ENCODE measurements around the gene LRRC8E. TPM values are rescaled to one million over a fixed set of nuclear protein-coding genes. Genes with fewer than 3 reads are reported as not detected.

The LRRC8E gene
- polyA plus RNA-seq, 4 donors = 0.27 to 0.71 (median 0.60) TPM

DNA sequence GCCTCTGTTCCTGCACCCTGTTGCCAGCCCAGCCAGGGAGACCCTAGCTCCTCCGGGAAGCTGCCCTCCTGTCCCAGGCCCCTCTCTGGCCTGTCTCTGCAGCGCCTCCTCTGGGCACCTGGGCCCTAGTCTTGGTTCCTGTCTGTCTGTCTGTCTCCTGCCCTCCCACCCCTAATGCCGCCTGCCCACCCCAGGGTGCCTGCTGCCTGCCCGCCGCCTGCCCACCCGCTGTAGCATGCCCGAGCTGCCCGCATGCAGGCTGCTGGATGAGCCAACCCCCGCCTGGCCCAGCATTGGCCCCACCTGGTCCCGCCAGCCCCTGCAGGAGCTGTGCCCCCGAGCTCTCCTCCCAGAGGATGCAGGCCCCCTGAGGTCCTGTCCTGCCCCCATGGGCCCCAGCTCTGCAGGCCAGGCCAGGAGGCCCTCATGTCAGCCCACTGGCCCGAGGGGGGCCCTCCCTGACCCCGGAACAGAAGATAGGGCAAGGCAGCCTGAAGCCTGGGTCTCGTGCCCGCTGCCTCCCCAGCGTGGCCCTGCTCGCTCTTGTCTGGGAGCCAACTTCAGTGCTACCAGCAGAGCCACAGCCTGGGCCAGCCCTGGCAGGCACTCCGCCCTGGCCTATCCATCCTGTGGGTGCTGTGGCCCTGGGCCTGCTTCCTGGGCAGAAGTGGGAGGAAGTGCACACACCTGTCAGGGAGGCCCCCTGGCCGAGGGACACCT is 20.6 kb downstream of the LRRC8E start:
- no peaks in the 10 kb centered on the region for H3K27me3 ChIP-seq (ENCODE audit: control insufficient read depth in 3 of 3, insufficient read depth in 3 of 3, low read length in 3 of 3)
- DNase-seq (no peak), FAIRE-seq (no peak)
- peaks cover 8 to 81% (median 18%) of the 10 kb centered on the region in 3 donors for H3K36me3 ChIP-seq (ENCODE audit: control insufficient read depth in 3 of 3, insufficient read depth in 2 of 3, low read depth in 1 of 3, low read length in 3 of 3)
- 89 to 93% (median 92%) methylated on average over 17 to 19 of the region's 19 CpGs for WGBS, 3 donors
- peaks cover 0 to 13% (median 0%) of the 10 kb centered on the region in 3 donors for H3K4me1 ChIP-seq (ENCODE audit: control insufficient read depth in 3 of 3, insufficient read depth in 2 of 3, low read depth in 1 of 3, low read length in 2 of 3)
- no peak overlapping the region for H3K4me3 ChIP-seq (ENCODE audit: low read depth in 1 of 3, low read length in 3 of 3)
- no peak overlapping the region for H3K27ac ChIP-seq (ENCODE audit: low read depth in 1 of 3, low read length in 2 of 3)
- no peaks in the 10 kb centered on the region for H3K9me3 ChIP-seq (ENCODE audit: control insufficient read depth in 2 of 2, insufficient read depth in 1 of 2, low read depth in 1 of 2, low read length in 1 of 2)

DNA sequence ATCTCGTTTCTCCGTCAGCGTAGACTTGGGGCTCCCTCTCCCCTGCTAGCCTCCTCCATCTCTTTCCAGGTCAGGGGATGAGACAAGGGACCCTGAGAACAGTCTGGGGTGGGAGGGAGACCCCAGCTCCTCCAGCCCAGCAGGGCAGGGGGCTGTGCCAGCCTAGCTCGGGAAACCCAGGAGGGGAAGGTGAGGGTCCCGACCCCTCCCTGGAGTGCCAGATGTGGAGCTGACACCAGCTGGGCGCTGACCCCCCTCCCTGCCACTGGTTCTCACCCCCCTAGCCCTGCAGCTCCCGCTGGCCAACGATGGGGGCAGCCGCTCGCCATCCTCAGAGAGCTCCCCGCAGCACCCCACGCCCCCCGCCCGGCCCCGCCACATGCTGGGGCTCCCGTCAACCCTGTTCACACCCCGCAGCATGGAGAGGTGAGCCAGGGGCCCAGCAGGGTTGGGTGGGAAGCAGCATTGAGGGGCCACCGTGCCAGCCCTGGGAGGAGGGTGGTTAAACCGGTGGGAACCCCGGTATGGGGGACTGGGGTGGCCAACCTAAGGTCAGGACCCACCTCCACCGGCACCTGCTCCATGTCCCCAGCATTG is 21.3 kb downstream of the LRRC8E start:
- no peak overlapping the region for H3K27ac ChIP-seq (ENCODE audit: low read depth in 1 of 3, low read length in 2 of 3)
- DNase-seq (no peak), FAIRE-seq (no peak)
- 89 to 94% (median 93%) methylated on average over 20 to 21 of the region's 21 CpGs for WGBS, 3 donors
- peaks cover 8 to 79% (median 18%) of the 10 kb centered on the region in 3 donors for H3K36me3 ChIP-seq (ENCODE audit: control insufficient read depth in 3 of 3, insufficient read depth in 2 of 3, low read depth in 1 of 3, low read length in 3 of 3)
- peaks cover 0 to 3% (median 0%) of the 10 kb centered on the region in 3 donors for H3K27me3 ChIP-seq (ENCODE audit: control insufficient read depth in 3 of 3, insufficient read depth in 3 of 3, low read length in 3 of 3)
- no peaks in the 10 kb centered on the region for H3K9me3 ChIP-seq (ENCODE audit: control insufficient read depth in 2 of 2, insufficient read depth in 1 of 2, low read depth in 1 of 2, low read length in 1 of 2)
- peaks cover 0 to 11% (median 0%) of the 10 kb centered on the region in 3 donors for H3K4me1 ChIP-seq (ENCODE audit: control insufficient read depth in 3 of 3, insufficient read depth in 2 of 3, low read depth in 1 of 3, low read length in 2 of 3)
- H3K4me3 ChIP-seq (ENCODE audit: low read depth in 1 of 3, low read length in 3 of 3) = no peak overlapping the region

DNA sequence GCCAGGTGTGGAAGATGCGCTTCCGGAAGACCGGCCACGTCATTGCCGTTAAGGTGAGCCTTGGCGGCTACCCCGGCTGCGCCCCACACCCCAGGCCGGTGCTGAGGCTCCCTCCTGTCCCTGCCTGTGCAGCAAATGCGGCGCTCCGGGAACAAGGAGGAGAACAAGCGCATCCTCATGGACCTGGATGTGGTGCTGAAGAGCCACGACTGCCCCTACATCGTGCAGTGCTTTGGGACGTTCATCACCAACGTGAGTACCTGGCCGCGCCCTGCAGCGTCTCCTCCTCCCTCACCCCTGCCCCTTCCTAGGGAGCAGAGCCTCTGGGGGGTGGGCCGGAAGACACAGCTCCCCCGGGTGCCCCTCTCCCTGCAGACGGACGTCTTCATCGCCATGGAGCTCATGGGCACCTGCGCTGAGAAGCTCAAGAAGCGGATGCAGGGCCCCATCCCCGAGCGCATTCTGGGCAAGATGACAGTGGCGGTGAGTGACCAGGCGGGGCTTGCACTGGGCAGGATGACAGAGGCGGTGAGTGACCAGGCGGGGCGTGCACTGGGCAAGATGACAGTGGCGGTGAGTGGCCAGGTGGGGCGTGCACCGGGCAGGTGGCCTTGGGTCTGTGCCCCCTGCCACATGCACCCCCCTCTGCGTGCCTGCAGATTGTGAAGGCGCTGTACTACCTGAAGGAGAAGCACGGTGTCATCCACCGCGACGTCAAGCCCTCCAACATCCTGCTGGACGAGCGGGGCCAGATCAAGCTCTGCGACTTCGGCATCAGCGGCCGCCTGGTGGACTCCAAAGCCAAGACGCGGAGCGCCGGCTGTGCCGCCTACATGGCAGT is 22.2 kb downstream of the LRRC8E start:
- no peak for FAIRE-seq
- H3K27ac ChIP-seq (ENCODE audit: low read depth in 1 of 3, low read length in 2 of 3) = no peak overlapping the region

DNA sequence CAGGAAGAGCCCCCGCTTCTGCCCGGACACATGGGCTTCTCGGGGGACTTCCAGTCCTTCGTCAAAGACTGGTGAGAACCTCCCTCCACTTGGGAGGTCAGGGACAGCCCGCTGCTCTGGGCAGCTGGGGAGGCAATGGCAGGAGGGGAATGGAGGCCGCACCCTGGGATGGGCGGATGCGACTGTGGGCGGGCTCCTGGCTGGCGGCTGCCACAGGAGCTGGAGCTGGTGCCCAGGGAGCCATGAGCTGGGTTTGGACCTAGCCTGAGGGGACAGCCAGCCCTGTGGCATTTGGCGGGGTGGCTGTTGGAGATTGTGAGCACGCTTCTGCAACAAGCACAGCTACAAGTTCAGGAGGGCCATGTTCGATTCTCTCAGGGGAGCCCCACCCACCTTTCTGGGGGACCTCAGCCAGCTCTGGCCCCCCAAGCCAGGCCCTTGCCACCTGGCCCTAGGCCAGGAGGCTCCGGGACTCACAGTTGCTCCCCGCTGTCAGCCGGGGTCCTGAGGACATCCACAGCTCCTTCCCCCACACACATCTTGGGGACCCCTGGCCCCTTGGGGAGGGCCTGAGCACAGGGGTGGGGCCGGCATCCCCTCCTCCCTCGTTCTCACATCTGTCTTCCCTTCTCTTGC is 23.3 kb downstream of the LRRC8E start:
- Histone ChIP-seq H3K4me1 (ENCODE audit: control insufficient read depth in 3 of 3, insufficient read depth in 2 of 3, low read depth in 1 of 3, low read length in 2 of 3) (peaks cover 0 to 10% (median 0%) of the 10 kb centered on the region in 3 donors), H3K27me3 (ENCODE audit: control insufficient read depth in 3 of 3, insufficient read depth in 3 of 3, low read length in 3 of 3) (peaks cover 0 to 23% (median 8%) of the 10 kb centered on the region in 3 donors), H3K9me3 (ENCODE audit: control insufficient read depth in 2 of 2, insufficient read depth in 1 of 2, low read depth in 1 of 2, low read length in 1 of 2) (no peaks in the 10 kb centered on the region), H3K27ac (ENCODE audit: low read depth in 1 of 3, low read length in 2 of 3) (no peak overlapping the region), H3K36me3 (ENCODE audit: control insufficient read depth in 3 of 3, insufficient read depth in 2 of 3, low read depth in 1 of 3, low read length in 3 of 3) (peaks cover 6 to 62% (median 18%) of the 10 kb centered on the region in 3 donors), H3K4me3 (ENCODE audit: low read depth in 1 of 3, low read length in 3 of 3) (no peak overlapping the region)
- FAIRE-seq (no peak), DNase-seq (no peak)
- WGBS, 3 donors = 87 to 90% (median 88%) methylated on average over 18 of the region's 18 CpGs

More for the DNA sequence above, 22.2 kb downstream of the LRRC8E start:
- peaks cover 0 to 4% (median 0%) of the 10 kb centered on the region in 3 donors for H3K4me1 ChIP-seq (ENCODE audit: control insufficient read depth in 3 of 3, insufficient read depth in 2 of 3, low read depth in 1 of 3, low read length in 2 of 3)
- WGBS, 3 donors = 93 to 94% (median 94%) methylated on average over 54 of the region's 54 CpGs
- DNase-seq = no peak
- H3K9me3 ChIP-seq (ENCODE audit: control insufficient read depth in 2 of 2, insufficient read depth in 1 of 2, low read depth in 1 of 2, low read length in 1 of 2) = no peaks in the 10 kb centered on the region
- H3K27me3 ChIP-seq (ENCODE audit: control insufficient read depth in 3 of 3, insufficient read depth in 3 of 3, low read length in 3 of 3) = peaks cover 0 to 13% (median 3%) of the 10 kb centered on the region in 3 donors
- H3K36me3 ChIP-seq (ENCODE audit: control insufficient read depth in 3 of 3, insufficient read depth in 2 of 3, low read depth in 1 of 3, low read length in 3 of 3) = peaks cover 8 to 71% (median 18%) of the 10 kb centered on the region in 3 donors
- no peak overlapping the region for H3K4me3 ChIP-seq (ENCODE audit: low read depth in 1 of 3, low read length in 3 of 3)

DNA sequence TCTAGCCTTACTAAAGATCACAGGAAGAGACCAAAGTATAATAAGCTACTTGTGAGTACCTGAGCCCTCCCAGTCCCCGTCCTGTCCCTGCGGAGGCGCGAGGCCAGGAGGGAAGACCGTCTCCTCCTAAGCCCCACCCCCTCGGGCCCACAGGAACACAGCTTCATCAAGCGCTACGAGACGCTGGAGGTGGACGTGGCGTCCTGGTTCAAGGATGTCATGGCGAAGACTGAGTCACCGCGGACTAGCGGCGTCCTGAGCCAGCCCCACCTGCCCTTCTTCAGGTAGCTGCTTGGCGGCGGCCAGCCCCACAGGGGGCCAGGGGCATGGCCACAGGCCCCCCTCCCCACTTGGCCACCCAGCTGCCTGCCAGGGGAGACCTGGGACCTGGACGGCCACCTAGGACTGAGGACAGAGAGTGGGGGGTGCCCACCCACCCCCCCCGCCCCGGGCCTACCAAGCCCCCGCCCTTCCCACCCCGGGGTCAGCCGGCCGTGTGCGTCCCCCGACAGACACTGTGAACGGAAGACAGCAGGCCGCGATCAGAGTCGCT is 23.9 kb downstream of the LRRC8E start:
- 92 to 94% (median 92%) methylated on average over 19 to 31 of the region's 31 CpGs for WGBS, 3 donors
- FAIRE-seq = no peak
- peaks cover 6 to 59% (median 18%) of the 10 kb centered on the region in 3 donors for H3K36me3 ChIP-seq (ENCODE audit: control insufficient read depth in 3 of 3, insufficient read depth in 2 of 3, low read depth in 1 of 3, low read length in 3 of 3)
- DNase-seq = no peak
- H3K27me3 ChIP-seq (ENCODE audit: control insufficient read depth in 3 of 3, insufficient read depth in 3 of 3, low read length in 3 of 3) = peaks cover 0 to 27% (median 11%) of the 10 kb centered on the region in 3 donors
- no peak overlapping the region for H3K4me3 ChIP-seq (ENCODE audit: low read depth in 1 of 3, low read length in 3 of 3)
- H3K4me1 ChIP-seq (ENCODE audit: control insufficient read depth in 3 of 3, insufficient read depth in 2 of 3, low read depth in 1 of 3, low read length in 2 of 3) = peaks cover 2 to 13% (median 2%) of the 10 kb centered on the region in 3 donors
- H3K27ac ChIP-seq (ENCODE audit: low read depth in 1 of 3, low read length in 2 of 3) = no peak overlapping the region
- H3K9me3 ChIP-seq (ENCODE audit: control insufficient read depth in 2 of 2, insufficient read depth in 1 of 2, low read depth in 1 of 2, low read length in 1 of 2) = no peaks in the 10 kb centered on the region

DNA sequence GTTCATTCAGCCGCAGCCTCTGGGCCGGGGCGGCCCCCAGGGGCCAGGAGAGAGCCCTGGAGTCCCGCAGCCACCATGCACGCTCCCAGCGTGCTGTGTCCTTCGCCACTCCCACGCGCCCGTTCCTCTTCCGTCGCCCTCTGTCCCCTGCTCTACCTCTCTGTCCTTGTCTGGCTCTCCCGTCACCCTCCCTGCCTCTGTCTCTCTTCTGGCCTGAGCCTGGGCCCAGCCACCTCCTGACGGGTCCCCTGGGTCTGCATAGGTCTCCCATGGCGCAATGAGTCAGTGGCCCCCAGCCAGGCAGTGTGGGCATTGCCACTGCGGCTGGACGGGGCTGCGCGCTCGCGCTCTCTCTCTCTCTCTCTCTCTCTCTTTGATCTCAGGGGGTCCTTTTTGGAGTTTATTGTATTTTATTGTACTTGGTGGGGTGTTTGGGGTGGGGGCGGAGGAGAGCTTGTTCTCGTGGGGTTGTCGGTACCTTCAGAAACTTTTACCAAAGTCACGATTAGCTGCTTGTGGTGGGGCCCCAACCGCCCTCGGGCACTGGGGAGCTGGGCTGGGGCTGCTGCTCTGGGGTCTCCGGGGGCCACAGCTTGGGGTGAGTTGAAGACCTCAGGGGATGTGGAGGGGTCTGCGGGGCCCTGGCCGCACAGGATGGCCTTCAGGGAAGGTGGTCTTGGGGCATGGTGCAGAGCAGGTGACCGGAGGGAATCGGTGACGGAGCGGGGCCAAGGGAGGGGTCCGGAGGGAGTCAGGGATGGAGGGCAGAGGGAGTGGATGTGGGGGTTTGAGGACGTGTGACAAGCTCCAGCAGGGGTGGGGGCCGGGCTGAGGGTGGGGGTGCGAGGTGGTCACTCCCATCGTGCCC is 24.6 kb downstream of the LRRC8E start:
- Histone ChIP-seq H3K4me3 (ENCODE audit: low read depth in 1 of 3, low read length in 3 of 3) (no peak overlapping the region), H3K27me3 (ENCODE audit: control insufficient read depth in 3 of 3, insufficient read depth in 3 of 3, low read length in 3 of 3) (peaks cover 0 to 32% (median 14%) of the 10 kb centered on the region in 3 donors), H3K36me3 (ENCODE audit: control insufficient read depth in 3 of 3, insufficient read depth in 2 of 3, low read depth in 1 of 3, low read length in 3 of 3) (peaks cover 6 to 52% (median 18%) of the 10 kb centered on the region in 3 donors), H3K27ac (ENCODE audit: low read depth in 1 of 3, low read length in 2 of 3) (no peak overlapping the region), H3K9me3 (ENCODE audit: control insufficient read depth in 2 of 2, insufficient read depth in 1 of 2, low read depth in 1 of 2, low read length in 1 of 2) (no peaks in the 10 kb centered on the region), H3K4me1 (ENCODE audit: control insufficient read depth in 3 of 3, insufficient read depth in 2 of 3, low read depth in 1 of 3, low read length in 2 of 3) (peaks cover 2 to 16% (median 3%) of the 10 kb centered on the region in 3 donors)
- DNase-seq = no peak
- 93% methylated on average over 33 to 39 of the region's 39 CpGs for WGBS, 3 donors
- FAIRE-seq = no peak

DNA sequence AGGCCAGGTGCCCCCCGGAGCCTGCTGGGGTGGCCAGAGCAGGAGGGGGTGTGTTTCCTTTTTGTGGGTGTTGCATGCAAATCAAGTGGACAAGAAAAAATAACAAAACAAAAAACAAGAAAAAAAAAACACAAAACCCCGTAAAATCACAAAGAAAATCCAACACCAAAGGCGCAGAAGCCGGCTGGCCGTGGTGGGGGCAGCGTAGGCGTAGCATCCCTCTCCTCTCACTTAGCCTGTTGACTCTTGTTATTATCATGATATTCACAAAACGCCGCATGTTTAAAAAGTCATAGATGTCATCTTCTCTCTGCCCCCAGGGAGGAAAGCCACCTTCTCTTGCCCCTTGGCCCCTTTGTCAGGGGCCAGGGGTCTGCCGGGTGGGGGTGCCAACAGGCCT is 25.3 kb downstream of the LRRC8E start:
- FAIRE-seq (no peak), DNase-seq (no peak)
- Histone ChIP-seq H3K9me3 (ENCODE audit: control insufficient read depth in 2 of 2, insufficient read depth in 1 of 2, low read depth in 1 of 2, low read length in 1 of 2) (no peaks in the 10 kb centered on the region), H3K4me1 (ENCODE audit: control insufficient read depth in 3 of 3, insufficient read depth in 2 of 3, low read depth in 1 of 3, low read length in 2 of 3) (peaks cover 2 to 22% (median 3%) of the 10 kb centered on the region in 3 donors), H3K27me3 (ENCODE audit: control insufficient read depth in 3 of 3, insufficient read depth in 3 of 3, low read length in 3 of 3) (peaks cover 0 to 40% (median 18%) of the 10 kb centered on the region in 3 donors), H3K27ac (ENCODE audit: low read depth in 1 of 3, low read length in 2 of 3) (no peak overlapping the region), H3K36me3 (ENCODE audit: control insufficient read depth in 3 of 3, insufficient read depth in 2 of 3, low read depth in 1 of 3, low read length in 3 of 3) (peaks cover 6 to 46% (median 18%) of the 10 kb centered on the region in 3 donors), H3K4me3 (ENCODE audit: low read depth in 1 of 3, low read length in 3 of 3) (no peak overlapping the region)
- WGBS, 3 donors = 83 to 87% (median 85%) methylated on average over 10 of the region's 10 CpGs
